HG03342 (cell line): ENCODE data around the gene SCAF4.

Source experiments
- ATAC-seq: cut with Tn5 transposase; IDR thresholded peaks from one replicate; pipeline ENCODE4 v1.9.1; 2021; ENCODE audit warnings: mild to moderate bottlenecking, moderate library complexity; ENCODE audit not compliant: unreplicated experiment

Gene SCAF4

DNA sequence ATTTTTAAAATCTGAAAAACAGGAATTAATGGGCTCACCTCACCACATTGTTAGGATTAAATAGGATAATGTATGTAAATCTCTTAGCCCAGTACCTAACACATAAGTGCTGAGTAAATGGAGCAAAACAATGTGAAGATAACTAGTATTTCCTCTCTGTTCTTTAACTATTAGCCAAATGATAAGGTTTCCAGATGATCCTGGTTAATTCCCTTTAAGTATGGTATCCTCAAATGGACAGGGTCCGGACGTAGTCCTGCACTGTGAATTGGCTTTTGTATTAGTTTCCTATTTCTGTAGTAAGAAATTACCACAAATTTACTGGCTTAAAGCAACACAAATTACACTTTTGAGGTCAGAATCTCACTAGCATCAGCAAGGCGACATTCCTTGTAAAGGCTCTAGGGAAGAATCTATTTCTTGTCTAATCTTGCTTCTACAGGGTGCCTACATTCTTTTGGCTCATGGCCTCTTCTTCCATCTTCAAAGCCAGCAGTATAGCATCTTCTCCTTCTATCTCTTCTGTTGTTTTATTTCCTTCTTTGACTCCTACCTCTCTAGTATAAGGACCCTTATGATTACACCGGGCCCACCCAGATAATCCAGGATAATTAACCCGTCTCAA is 17.1 kb downstream of the SCAF4 start:
- ATAC-seq: no peak

DNA sequence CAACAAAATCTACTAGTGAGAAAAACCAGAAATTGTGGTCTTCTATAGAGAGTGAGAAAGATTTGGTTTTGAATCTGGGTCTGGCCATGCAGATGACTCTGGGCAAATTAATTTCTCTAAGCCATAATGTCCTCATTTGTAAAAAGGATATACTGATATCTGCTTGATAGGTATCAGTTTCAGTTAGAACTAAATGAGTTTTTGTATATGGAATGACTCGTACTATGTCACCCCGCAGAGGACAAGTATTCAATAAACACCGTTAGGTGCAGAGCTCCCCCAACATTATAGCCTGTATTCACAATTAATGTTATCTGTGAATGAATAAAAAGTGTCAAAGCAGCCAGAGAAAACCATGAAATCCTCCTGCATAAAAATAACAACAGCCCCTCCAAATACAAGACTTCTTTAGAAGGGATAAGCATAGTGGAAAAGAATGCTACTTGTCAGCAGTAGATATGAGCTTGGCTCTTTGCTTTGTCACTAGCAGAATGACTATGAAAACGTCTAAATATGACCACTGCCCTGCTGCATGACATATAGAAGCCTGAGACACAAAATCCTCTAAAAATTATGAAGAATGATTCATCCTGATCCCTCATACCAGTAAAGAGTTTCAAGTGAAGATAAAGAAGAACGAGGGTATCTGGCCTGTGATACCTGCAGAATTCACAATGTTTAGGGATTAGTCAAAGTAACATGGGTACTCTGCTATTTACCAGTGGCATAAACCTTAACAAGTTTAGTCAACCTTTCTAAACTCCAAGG is 17.8 kb downstream of the SCAF4 start:
- no peak for ATAC-seq

DNA sequence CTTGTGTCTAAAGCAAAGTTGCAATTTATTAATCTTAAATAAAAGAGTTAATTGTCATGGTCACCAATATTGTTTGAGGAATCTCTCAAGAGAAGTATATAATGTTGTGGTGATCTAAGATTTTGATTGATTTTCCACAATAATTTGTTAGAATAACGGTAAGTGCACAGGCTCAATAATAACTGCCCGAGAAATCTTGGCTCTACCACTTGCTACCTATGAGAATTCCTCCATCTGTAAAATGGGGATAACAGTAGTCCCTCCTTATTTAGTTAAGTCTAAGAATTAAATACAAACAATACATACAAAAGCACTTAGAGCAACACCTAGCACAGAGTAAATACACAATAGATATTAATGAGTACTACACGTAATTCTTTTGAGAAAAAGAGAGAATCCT is 18.8 kb downstream of the SCAF4 start:
- no peak for ATAC-seq

DNA sequence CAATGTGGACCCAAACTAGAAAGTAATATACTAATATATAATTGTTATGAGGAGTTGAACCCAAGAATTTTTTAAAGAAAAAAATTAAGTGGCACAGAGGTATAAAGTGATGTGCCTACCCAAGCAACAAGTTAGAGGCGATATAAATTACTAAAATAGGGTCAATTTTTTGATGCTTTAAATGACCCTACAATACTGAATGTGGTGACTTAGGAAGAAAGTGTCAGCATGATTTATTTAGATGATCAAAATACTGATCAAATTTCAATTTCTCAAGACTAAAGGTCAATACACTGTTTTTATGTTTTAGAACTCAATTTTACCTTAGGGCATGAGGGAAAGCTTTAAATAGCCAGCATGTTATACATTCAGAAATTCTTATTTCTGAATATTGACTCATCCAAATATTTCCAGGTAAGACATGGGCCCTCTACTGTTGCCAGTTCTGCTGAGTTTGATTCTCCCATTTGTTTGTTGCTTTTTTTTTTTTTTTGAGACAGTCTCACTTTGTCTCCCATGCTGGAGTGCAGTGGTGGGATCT is 20.1 kb downstream of the SCAF4 start:
- ATAC-seq: no peak

DNA sequence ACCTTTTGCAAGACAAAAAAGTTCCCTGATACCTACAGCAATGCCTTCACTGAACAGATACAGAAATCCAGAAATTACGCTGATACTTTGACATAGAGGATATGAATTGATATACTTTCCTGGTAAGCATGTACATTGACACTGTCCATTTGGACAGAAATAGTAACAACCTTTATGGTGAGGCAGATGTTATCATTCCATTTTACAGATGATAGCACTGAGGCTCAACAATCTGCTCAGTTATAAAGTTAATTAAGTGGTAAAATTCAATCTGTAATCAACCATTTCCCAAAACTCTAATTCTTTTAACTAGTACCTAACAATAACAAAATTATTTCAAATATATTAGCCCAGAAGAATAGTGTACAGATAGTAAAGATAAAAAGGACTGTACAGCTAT is 20.6 kb downstream of the SCAF4 start:
- no peak for ATAC-seq

DNA sequence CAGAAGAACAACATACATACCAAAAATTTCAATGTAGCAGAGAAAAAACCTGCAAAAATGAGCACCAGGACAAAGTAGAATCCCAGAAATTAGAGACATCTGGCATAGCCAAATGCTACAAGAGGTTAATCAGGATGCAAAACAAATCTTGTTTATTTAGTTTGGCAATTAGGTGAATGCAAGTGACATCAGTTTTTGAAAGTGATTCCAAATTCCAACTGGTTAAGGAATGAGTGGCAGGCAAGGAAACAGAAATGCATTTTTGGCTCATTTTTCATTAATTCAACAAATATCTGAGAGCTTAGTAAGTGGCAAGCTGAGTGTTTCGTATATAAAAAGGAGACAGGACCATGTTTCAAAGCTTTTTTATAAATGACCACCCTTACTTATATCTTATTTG is 21.3 kb downstream of the SCAF4 start:
- no peak for ATAC-seq

DNA sequence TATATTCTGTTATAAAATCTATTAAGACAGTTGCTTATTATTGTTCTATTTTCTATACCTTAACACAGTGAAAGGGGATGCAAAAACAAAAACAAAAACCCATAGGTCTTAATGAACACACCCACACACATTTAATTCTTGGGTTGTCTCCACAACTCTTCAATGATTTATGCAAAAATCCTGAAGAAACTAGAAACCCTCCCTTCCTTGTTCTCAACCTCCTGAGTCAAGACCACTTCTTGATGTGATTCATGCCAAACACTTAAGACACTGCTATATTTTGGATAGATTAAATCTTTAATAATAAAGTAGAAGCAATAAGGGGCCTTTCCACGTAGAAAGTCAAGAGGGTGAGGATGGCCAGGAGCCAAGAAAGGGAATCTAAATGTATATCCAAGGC is 23.4 kb downstream of the SCAF4 start:
- ATAC-seq: no peak

DNA sequence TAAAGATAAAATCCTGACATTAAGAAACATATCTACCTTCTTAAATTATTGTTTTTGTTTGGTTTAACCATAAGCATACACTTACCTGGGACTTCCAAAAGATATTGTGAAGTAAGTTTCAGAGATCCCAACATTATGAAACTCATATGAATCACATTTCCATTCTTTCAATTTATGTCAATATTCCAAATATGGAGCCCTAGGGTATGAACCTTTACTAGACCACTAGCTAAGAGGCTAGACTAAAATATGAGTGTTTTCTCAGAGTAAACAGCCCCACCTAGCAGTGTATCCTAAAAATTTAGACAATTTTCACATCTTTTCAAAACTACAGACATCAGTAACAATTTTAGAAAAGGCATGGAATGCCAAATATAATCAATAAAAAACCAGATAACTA is 24.4 kb downstream of the SCAF4 start:
- no peak for ATAC-seq

DNA sequence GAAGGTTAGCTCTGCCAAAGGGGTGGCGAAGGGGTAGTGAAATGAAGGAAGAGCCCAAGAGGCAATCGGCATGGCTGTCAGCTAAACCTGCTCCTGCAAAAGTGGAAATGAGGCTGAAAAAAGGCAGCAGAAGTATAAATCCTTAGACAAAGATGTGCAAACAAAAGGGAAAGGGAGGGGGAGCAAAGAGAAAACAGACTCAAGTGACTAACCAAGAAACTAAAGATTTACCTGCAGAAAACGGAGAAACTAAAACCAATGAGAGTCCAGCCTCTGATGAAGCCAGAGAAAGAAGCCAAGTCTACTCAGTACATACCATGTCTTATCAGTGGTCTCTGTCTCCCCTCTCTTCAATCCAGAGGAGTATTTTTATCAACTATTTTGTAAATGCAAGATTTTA is 25.4 kb downstream of the SCAF4 start:
- ATAC-seq: no peak

DNA sequence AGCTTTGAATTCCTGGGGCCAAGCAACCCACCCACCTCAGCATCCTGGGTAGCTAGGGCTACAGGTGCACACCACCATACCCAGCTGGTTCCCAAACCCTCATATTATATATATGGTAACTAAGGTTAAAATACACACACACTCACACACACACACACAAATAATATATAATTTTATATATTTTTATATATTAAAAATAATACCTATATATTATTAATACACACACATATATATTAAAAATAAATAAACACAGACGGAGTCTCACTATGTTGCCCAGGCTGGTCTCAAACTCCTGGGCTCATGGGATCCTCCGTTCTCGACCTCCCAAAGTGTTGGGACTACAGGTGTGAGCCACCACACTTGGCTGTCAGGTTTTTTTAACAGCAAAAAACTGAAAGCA is 31.9 kb downstream of the SCAF4 start:
- ATAC-seq: no peak

DNA sequence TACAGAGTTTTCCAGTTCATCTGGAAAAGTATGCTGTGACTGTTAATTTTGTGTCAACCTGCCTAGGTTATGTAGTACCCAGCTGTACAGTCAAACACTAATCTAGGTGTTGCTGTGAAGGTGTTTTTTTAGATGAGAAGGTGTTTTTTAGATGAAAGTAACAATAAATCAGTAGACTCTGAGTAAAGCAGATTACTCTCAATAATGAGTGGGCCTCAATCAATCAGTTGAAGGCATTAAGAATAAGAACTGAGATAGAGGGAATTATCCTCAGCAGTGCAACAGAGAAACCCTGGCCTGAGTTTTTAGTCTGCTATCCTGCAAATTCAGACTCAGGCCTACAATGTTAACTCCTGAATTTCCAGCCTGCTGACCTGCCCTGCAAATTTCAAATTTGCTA is 33.5 kb downstream of the SCAF4 start:
- ATAC-seq: no peak

DNA sequence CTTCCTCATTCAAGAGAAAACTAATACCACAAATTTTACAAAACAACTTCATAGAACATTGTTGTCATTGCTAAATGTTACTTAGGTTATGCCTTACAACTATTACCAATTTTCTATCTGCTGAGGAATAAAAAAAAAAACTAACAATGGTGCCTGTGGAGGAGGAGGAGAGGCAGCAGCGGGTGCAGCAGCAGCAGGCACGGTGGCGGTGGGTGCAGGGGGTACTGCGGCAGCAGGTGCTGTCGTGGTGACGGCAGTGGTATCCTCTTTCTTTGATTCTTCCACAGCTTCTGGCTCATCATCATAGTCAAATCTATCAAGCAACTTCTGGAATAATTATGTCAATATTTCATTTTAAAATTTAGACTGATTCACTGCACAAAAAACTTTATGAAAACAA is 35.5 kb downstream of the SCAF4 start:
- no peak for ATAC-seq

DNA sequence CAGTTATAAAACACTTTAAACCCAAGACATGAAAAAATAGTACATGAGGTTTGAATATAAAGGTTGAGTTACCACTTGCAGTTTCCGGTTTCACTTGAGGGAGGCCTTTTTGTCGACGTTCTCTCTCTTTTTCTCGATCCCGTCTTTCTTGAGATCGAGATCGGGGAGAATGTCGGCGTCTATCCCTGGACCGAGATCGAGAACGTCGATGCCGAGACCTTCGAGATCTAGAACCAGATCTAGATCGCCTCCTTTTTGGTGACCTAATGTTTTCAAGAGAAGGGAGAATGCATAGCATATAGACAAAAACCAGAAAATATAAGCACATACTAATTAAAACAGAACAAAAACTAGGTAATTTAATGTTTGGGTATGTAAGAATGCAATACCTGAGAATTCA is 38.7 kb downstream of the SCAF4 start:
- no peak for ATAC-seq

DNA sequence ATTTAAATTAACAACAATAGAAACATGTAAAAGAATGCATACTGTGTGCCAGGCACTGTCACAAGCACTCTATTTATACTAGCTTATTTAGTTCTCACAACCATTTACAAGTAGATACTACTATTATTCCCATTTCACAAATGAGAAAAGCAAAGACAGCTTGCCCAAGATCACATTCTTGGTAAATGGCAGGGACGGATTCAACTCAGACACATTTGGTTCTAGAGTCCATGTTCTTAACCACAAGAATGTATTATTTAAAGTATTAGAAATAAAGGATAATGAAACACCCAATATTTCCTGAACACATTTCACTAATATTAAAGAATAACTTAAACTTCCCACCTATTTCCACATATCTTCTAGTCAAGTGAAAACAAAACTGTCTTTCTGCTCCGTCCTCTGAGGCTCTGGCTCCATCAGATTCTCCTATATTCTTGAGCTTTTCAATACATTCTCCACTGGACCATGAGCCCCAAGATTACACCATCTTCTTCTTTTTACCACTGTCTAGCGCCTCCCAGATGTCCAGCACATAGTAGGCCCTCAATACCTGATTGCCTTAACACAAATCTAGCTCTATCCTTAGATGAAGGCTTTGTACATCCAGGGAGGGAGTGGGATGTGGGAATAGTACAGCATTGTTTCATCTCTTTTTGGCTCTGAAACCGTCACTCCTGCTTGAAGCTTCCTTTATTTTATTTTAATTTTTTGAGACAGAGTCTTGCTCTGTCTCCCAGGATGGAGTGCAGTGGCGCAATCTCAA is 43.1 kb downstream of the SCAF4 start:
- ATAC-seq: no peak

DNA sequence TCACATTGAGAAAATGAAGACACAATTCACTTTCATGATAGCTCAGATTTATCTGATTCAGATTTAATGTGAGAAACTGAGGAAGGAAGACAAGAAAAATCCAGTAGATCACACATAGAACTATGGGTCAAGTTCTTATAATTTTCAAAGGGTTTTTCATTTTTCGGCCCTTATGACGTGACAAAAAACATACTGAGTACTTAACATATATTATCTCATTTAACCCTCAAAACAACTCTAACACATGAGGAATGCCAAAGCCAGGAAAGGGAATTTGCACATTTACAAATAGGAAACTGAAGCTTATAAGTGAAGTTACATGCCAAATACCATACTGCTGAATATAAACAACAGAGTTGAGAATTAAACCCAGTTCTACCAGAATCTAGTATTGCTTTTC is 44.8 kb downstream of the SCAF4 start:
- no peak for ATAC-seq

DNA sequence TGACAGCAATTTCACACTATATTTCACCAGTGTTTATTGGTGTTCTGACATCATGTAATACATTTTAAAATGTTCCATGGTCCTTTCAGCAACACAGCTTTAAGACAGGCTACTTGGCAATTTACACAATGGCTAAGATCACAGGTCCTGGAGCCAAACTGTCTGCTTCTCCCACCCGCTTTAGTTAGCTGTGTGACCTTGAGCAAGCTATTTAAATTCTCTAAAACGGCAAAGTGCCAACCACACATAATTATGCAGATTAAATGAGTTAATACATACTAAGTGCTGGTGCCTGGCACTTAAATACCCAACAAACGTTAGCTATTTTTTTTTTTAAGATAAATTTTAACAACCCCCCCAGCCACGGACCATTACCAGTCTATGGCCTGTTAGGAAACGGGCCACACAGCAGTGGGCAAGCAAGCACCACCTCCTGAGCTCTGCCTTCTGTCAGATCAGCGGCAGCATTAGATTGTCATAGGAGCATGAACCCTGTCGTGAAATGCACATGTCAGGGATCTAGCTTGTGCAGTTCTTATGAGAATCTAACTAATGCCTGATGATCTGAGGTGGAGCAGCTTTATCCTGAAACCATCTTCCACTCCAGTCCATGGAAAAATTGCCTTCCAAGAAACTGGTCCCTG is 45.5 kb downstream of the SCAF4 start:
- ATAC-seq: no peak

DNA sequence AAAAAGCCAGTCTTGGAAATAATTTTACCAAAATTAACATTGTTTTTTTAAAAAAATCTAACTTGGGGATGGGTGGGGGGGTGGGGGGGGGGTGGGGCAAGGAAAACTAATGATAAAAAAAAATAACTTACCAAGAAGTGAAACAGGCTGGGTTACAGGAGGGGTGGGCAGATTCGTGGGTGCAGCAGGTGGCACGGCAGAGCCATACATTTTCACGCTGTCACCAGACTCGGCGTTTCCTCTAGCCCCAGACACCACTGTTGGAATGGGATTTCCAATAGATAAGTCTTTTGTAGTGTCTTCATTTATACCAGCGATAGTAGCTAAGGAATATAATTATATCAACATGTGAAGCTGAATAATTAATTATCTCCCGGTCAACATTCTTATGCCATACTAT is 47.0 kb downstream of the SCAF4 start:
- no peak for ATAC-seq

DNA sequence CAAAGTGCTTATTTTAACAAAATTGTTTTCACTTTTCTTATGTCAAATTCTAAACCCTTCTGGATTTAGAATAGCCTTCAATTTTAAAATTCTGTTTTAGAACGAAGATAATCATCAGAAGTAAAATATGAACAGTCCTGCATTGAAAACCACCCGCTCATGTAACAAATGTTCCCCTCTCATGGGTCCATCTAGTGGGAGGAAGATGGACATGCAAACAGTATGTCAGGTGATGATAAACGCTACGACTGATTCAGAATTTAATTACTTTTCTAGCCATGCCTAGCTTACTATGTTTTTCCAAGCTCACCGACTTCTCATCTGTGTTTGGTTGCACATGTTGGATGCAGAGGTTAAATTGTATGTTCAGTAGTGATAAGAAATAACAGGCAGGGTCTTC is 48.9 kb downstream of the SCAF4 start:
- ATAC-seq: no peak

DNA sequence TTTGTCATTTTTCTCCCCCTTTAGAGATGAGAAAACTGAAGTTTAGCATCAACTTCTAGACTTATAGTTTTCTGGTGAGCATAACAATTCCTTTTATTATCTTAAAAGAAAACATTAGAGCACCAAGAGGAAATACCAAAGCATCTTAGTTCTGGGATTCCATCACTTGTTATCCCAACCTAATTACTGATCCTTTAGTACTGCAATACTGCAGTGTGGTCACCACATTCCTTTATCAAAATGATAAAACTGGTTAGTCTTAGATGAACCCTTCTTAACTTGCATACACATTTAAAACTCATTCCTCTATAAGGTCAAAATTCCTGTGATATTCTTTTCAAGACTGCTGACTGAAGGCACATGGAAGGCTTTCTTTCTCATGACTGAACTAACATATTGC is 49.3 kb downstream of the SCAF4 start:
- no peak for ATAC-seq

DNA sequence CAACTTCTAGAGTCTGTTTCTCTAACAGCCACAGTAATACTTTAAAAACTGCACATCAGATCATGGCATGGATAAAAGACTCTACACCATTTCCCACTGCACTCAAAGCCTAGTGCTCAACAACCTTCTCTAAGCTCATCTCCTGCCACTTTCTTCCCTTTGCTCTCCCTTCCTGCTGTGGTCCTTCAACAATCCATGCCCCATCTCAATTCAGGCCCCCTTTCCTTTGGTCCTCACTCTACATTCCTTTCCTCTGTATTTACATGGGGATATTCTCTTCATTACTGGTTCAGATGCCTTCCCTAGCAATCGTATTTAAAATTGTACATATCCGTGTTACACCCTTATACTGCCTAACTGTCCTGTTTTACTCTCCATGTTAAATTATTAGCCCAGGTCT is 53.4 kb downstream of the SCAF4 start:
- ATAC-seq: no peak

DNA sequence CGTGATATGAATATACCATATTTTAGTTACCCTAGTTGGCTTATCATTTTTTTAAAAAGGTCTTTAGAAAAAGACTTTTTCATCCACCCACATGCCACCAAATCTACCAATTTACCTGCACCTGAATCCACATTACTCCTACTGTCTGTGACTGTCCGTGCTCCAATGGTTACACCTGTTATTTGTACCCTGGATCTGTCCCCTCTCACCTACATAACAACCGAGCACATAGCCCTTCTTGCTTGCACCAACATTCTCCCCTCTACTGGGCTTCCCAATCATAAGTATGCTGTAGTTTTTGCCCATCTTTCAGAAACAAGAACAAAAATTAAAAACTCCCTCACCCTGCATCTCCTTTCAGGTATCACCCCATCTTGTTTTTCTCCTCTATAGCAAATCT is 54.9 kb downstream of the SCAF4 start:
- no peak for ATAC-seq
